Bone marrow (tissue), 2 donors: Measurements from ENCODE around the gene BRD9.
"Not testable (repeated sequence)": the region's sequence is repeated elsewhere in the genome, so short reads cannot be mapped to it uniquely, and the experiment has no call there.

Experiments used
- DNase-seq, 2 donors: peaks; one replicate each; lab custom pipeline; 2025; lab: John Stamatoyannopoulos, UW

Gene BRD9

DNA sequence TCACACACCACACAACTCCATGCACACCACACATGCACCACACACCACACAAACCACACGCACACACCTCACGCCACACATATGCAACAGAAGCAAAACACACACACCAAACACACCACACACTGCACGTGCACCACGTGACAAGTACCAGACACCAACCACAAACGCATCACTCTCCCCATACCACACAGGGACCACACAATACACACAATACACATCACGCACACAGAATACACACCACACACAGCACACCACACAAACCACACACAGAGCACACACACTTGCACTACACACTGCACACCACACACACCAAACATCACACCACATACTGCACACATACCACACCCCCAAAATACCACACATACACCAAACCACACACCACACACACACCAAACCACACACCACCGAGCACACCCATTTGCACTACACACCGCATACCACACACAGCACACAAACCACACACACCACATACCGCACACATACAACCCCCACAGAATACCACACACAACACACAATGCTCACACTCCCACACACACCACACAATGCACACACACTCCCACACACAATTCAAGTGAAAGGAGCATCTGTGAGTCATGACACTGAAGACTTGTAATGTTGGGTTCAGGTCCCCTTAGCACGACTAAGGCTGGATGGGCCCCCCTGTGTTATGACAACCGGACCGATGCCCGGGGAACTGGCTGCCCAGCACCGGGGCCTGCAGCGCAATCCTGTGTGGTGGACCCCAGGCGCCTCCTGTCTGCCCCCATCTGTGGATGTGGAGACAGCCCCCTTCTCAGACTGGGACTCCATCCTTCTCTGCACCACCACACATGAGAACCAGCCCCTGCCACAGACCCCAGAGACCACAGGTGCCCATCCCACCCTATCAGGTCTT lies 35.8 kb downstream of the BRD9 start:
- no peak for DNase-seq

DNA sequence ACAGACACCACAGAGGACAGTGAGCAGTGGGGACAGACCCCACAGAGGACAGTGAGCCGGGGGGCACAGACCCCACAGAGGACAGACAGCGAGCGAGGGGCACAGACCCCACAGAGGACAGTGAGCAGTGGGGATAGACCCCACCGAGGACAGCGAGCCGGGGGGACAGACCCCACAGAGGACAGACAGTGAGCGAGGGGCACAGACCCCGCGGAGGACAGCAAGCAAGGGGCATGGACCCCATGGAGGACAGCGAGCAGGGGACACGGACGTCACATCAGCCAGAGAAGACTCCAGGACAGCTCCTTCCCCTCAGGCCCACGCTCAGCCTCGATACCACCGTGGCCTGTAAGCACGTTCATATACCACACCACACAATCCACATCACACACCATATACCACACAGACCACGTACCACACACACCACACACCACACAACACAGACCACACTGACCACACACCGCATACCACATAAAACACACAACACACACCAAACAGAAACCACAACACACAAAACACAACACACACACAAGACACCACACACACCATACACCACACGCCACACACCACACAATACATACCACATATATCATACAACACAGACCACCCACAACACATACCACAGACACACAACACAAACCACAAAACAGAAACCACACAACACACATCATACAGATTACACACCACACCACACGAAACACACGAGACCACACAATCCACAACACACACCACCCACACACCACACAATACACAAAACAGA lies 36.6 kb downstream of the BRD9 start:
- no peak for DNase-seq

DNA sequence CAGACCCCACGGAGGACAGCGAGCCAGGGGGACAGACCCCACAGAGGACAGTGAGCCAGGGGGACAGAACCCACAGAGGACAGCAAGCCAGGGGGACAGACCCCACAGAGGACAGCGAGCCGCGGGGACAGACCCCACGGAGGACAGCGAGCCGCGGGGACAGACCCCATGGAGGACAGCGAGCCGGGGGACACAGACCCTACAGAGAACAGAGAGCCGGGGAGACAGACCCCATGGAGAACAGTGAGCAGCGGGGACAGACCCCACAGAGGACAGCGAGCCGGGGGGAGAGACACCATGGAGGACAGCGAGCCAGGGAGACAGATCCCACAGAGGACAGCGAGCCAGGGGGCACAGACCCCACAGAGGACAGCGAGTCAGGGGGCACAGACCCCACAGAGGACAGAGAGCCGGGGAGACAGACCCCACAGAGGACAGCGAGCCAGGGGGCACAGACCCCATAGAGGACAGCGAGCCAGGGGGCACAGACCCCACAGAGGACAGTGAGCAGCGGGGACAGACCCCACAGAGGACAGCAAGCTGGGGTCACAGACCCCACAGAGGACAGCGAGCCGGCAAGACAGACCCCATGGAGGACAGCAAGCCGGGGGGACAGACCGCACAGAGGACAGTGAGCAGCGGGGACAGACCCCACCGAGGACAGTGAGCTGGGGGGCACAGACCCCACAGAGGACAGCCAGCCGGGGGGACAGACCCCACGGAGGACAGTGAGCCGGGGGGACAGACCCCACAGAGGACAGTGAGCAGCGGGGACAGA lies 37.4 kb downstream of the BRD9 start:
- no peak for DNase-seq

DNA sequence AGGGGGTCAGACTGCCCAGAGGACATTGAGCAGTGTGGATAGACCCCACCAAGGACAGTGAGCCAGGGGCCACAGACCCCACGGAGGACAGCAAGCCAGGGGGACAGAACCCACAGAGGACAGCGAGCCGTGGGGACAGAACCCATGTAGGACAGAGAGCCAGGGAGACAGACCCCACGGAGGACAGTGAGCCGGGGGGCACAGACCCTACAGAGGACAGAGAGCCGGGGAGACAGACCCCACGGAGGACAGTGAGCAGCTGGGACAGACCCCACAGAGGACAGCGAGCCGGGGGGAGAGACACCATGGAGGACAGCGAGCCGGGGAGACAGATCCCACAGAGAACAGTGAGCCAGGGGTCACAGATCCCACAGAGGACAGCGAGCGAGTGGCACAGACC lies 38.4 kb downstream of the BRD9 start:
- DNase-seq, result no peak

DNA sequence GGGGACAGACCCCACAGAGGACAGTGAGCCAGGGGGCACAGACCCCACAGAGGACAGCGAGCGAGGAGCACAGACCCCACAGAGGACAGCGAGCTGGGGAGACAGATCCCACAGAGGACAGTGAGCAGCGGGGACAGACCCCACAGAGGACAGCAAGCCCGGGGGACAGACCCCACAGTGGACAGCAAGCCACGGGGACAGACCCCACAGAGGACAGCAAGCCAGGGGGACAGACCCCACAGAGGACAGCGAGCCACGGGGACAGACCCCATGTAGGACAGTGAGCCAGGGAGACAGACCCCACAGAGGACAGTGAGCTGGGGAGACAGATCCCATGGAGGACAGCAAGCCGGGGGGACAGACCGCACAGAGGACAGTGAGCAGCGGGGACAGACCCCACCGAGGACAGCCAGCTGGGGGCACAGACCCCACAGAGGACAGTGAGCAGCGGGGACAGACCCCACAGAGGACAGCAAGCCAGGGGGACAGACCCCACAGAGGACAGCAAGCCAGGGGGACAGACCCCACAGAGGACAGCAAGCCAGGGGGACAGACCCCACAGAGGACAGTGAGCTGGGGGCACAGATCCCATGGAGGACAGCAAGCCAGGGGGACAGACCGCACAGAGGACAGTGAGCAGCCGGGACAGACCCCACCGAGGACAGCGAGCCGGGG lies 39.0 kb downstream of the BRD9 start:
- not testable (repeated sequence) for DNase-seq

DNA sequence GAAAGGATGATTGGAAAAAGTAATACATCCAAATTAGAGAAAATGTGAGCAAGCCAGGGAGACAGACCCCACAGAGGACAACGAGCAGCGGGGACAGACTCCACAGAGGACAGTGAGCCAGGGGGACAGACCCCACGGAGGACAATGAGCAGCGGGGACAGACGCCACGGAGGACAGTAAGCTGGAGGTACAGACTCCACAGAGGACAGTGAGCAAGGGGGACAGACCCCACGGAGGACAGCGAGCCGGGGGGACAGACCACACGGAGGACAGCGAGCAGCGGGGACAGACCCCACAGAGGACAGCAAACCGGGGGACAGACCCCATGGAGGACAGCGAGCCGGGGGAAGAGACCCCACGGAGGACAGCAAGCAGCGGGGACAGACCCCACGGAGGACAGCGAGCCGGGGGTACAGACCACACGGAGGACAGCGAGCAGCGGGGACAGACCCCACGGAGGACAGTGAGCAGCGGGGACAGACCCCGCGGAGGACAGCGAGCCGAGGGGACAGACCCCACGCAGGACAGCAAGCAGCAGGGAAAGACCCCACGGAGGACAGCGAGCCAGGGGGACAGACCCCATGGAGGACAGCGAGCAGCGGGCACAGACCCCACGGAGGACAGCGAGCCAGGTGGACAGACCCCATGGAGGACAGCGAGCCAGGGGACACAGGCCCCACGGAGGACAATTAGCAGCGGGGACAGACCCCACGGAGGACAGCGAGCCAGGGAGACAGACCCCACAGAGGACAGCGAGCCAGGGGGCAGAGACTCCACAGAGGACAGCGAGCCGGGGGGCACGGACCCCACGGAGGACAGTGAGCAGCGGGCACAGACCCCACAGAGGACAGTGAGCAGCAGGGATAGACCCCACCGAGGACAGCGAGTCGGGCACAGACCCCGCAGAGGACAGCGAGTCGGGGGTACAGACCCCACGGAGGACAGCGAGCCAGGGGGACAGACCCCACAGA lies 39.9 kb downstream of the BRD9 start:
- DNase-seq, result no peak

DNA sequence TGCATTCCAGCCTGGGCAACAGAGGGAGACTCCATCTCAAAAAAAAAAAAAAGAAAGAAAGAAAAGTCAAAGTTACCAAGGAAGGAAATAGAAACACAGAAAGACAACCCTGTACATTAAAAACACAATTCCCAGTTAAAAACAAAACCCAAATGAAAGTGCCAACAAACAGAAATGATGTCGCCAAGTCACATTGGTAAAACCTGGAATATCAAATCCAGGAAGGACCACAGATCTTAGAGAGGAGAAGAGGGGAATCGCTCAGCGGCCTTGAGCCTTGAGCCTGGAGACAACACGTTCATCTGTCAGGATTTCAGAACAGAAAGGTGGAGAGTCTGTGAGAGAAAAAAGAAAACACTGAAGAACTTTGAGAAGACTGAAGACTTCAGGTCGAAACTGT lies 40.6 kb downstream of the BRD9 start:
- no peak for DNase-seq

DNA sequence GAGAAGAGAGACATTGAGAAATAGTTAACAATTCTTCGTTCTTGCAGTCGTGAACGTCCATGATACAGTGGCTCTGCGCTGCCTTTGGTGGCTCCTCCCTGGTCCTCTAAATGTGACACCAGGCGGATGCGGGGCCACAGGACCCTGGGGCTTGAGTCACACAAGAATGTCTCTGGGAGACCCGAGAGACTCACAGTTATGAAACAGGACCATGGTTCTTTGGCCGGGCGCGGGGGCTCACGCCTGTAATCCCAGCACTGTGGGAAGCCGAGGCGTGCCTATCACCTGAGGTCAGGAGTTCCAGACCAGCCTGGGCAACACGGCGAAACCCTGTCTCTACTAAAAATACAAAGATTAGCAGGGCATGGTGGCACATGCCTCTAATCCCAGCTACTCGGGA lies 41.0 kb downstream of the BRD9 start:
- DNase-seq, result no peak

DNA sequence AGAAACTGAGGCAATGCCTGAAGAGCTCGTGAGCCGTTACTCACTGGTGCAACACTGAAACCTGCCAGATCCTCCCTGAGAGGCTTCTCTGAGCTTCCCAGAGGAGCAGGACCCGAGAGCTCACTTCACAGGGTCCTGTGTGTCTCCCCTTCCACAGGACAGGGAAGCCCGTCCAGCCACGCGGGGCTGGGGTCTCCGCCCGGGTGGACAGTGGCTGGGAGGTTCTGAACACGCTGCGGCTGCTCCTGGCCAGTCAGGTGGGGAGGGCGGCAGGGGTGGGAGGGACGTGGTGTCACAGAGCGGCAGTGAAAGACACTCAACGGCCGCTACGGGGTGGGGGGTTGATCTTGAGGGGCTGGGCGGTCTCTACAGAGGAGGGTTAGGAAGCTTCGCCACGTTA lies 41.5 kb downstream of the BRD9 start:
- DNase-seq, result no peak

DNA sequence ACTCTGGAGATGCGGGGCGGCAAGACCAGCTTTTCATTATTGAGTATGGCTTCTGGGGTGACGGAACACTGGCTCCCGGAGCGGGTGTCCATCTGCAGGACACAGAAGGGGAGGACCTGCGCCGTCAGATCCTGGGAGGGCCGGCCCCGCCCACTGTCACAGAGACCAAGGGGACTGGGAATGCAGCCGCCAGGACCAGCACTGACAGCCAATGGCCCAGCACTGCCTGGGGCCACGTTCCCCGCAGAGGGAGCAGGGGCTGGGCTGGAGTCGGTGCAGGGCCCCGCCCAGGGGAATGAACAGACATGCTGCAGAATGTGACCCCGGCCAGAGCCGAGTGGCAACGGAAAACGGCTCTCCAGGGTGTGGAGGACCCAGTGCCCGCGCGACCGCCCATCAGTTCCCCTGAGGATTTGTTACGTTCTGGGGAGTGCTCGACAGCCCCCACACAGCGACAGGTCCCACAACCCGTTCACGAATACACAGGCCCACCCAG lies 42.0 kb downstream of the BRD9 start, which contains the start of gene ZDHHC11:
Gene ZDHHC11, minus strand, starts transcription at position 476 of the 496 bp plus-strand sequence. Its CDS starts 384 bp downstream, at position 92.
- no peak for DNase-seq

DNA sequence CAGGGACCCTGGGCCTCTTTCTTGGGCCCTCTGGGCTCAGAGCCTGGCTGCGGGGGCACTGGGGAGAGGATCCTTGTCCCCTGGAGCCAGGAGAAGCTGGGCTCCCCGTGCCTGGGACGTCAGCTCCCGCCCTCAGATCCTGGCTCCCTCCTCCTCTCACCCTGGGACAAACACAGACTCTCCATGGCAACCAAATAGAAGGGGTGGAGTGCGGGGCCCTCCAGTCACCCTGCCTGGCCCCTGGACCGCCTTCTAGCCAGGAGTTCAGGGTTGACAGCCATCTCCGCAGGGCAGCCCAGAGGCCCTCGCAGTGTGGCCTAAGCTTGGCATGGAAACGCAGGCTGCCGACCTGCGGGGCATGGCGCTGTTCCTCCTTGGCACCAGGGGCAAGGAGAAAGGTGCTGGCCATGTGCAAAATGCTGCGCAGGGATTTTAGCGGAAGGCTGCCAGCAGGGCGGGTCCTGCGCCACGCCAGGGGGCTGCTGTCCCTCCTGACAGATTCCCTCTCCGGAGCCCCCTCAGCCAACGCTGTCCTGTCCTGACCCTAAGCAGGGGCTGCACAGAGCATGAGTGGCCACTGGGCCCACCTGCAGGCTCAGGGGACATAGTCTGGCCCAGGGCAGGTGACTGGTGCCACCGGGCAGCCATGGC lies 42.8 kb downstream of the BRD9 start:
- no peak for DNase-seq

DNA sequence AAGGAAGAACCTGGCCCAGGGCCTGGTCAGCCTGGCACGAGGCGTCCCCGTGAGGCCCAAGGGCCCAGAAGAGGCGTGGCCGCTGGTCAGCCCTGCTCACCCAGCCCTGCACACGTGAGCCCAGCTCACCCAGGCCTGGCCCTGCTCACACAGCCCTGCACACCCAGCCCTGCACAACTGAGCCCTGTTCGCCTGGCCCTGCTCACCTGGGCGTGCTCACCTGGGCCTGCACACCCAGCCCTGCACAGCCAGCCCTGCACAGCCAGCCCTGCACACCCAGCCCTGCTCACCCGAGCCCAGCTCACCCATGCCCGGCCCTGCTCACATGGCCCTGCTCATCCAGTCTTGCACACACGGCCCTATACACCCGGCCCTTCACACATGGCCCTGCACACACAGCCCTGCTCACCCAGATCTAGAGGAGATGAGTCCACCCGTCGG lies 43.9 kb downstream of the BRD9 start:
- DNase-seq, result no peak

DNA sequence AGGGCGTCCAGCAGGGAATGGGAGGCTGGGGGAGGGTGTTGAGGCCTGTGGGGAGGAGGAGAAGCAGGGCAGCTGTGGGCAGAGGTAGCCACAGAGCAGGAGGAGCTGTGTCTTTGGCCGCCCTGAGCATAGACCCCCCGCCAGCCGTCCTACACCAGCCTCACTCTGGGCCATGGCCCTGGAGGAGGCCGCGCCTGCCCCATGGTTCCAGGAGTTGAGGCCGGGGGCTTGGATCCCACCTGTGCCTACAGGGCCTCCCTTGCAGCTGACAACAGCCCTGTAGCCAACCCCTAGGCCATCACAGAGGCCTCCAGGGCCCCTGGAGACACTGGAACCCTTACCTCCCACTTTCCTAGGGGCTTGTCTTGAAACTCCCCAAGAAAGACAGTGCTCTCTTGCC lies 44.9 kb downstream of the BRD9 start:
- DNase-seq, result not testable (repeated sequence)

DNA sequence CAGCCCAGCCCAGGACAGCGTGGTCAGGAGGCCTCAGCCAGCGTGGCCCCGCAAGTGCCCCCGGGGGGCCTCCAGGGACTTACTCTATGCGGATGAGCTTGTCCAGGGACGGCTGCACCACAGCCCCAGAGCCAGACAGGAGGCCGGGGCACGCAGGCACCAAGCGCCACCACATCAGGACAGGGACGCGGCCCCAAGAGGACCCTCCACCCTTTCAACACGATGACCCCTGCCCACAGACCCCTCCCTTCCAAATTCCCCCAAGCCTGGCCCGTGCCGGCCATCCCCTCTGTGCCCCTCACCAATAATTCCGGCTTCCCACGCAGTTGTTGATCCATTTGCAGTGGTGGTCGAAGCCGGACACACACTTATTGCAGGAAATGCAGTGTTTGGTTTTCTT lies 45.4 kb downstream of the BRD9 start:
- not testable (repeated sequence) for DNase-seq

DNA sequence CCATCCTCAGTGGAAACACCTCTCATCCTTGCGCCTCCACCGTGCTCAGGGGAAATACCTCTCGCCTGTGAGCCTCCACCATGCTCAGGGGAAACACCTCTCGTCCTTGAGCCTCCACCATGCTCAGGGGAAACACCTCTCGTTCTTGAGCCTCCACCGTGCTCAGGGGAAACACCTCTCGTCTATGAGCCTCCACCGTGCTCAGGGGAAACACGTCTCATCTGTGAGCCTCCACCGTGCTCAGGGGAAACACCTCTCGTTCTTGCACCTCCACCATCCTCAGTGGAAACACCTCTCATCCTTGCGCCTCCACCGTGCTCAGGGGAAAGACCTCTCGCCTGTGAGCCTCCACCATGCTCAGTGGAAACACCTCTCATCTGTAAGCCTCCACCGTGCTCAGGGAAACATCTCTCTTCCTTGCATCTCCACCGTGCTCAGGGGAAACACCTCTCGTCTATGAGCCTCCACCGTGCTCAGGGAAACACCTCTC lies 46.0 kb downstream of the BRD9 start:
- not testable (repeated sequence) for DNase-seq

DNA sequence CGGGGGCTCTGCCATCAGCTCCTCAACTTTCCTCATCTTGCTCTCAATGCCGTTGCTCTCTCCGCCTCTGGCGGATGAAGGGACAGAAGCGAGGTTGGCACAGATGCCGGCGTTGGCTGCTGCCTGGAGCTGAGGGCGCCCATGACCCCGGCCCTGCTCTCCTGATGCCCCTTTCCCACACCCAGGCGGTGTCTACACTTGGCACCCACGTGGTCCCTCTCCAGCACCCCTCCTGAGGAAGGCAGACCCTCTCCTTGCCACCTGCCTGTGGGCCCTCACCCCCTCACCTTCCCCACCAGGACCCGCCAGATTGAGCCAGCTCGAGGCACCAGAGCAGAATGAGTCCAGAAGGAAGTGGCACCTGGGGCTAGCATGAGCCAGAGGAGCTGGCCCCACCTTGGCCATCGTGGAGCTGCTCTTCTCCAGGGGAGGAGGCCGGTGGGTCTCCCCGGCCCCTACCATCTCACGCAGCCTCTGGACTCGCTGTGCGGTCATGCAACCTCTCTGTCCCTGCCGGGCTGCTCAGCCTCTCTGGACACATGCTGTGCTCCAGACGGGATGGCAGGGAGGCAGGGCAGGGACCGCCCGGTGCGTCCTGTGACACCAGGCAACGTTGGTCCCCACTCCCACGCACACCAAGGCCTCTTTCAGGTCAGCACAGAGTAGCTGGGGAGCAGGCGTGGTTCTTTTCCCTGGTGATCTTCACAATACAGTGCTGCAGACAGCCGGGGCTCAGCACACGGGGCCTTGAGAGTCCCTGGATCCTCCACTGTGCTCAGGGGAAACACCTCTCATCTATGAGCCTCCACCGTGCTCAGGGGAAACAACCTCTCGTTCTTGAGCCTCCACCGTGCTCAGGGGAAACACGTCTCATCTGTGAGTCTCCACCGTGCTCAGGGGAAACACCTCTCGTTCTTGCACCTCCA lies 46.7 kb downstream of the BRD9 start:
- not testable (repeated sequence) for DNase-seq

DNA sequence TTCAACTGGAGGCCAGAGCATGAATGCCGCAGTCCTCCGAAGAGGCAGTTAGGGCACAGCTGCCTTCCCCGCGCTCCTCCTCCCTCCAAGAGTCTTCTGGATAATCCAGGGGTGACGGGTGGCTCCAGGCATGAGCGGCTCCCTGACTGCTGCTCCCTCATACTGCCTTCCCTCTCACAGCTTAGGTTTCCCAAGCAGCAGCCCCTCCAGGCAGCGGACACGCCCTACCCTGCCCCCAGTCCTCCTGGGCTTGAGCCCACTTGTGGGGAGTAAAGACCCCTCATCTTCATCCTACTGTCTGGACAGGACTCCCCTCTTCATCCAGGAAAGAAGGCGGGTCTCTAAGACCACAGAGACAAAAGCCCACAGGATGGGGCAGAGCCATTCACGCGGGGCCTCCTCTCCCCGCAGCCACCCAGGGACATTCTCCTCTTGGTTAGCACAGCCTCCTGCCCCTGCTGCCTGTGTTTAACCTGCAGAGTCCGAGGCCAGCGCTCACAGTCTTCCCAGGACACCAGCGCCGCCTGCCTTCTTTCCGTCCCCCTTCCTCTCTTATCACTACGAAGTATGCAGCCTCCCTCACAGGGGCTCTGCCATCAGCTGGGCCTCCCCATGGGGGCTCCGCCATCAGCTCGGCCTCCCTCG lies 47.4 kb downstream of the BRD9 start:
- DNase-seq, result not testable (repeated sequence)

DNA sequence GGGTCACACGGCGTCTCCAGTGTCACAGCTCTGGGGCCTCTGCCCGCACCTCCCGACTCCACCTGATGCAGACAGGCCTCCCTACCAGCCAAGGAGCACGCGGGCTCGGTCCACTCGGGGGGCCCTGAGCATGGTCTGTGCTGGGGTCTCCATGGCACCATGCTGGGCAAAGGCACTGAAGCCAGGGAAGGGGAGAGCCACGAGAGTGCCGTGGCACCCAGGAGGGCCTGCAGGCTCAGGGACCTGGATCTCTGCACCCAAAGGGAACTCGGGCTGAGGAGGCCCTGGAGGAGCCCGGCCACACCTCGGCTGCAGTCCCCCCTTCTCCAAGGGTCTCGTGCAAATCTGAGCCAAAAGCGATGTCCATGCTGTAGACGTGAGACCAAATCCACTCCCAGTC lies 48.2 kb downstream of the BRD9 start:
- DNase-seq, result not testable (repeated sequence)
